HG03565 (cell line): ENCODE data around the gene CRTC1.
"Not testable (repeated sequence)": the region's sequence is repeated elsewhere in the genome, so short reads cannot be mapped to it uniquely, and the experiment has no call there.

Source experiments
- ATAC-seq: cut with Tn5 transposase; IDR thresholded peaks from one replicate; pipeline ENCODE4 v1.9.1; 2021; ENCODE audit warnings: mild to moderate bottlenecking, moderate library complexity; ENCODE audit not compliant: unreplicated experiment

The CRTC1 gene

DNA sequence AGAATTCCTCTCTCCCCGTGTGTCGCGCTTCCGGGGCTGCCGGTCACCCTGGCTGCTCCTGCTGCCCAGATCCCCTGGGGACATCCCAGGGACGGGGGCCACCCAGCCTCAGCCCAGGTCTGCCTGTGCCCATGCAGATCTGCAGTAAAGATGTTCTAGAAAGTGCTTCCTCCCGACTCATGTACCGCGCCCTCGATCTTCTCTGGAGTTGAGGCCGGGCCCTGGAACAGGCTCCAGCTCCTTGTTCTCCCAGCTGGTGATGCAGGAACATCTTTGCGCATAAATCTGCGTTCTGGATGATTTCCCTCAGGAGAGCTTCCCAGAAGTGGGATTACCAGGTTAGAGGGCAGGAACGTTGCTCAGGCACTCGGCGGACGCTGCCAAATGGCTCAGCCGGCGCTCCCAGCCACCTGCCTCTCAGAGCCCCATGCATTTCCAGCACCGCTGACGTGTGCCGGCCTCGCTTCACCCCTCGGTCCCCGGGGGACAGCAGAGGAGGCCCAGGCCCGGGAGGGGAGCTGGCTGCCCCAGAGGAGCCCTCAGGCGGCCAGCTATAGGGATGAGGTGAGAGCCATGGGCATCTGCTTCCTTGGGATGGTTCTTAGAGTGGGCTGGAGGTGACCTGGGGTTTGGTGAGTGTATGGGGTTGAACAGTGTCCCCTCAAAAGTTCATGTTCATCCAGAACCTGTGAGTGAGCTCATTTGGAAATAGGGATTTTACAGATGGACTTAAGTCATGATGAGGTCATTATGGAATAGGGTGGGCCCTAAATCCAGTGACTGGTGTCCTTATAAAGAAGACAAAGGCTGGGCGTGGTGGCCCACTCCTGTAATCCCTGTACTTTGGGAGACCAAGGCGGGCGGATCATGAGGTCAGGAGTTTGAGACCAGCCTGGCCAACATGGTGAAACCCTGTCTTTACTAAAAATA, 42.6 kb downstream of the CRTC1 start:
- no peak for ATAC-seq

DNA sequence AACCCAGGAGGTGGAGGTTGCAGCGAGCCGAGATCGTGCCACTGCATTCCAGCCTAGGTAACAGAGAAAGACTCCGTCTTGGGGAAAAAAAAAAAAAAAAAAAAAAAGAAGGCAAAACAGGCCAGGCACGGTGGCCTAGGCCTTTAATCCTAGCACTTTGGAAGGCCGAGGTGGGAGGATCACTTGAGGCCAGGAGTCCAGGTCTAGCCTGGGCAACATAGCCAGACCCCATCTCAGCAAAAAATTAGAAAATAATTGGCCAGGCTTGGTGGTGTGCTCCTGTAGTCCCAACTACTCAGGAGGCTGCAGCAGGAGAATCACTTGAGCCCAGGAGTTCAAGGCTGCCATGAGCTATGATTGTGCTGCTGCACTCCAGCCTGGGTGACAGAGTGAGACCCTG, 43.4 kb downstream of the CRTC1 start:
- ATAC-seq = no peak

DNA sequence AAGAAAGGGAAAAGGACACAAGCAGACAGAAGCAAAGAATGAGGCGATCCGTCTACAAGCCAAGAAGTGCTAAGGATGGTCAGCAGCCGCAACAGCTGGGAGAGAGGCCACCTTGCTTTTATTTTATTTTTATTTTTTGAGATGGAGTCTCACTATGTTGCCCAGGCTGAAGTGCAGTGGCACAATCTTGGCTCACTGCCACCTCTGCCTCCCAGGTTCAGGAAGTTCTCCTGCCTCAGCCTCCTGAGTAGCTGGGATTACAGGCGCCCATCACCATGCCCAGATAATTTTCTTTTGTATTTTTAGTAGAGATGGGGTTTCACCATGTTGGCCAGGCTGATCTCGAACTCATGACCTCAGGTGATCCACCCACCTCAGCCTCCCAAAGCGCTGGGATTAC, 44.1 kb downstream of the CRTC1 start:
- ATAC-seq = not testable (repeated sequence)

DNA sequence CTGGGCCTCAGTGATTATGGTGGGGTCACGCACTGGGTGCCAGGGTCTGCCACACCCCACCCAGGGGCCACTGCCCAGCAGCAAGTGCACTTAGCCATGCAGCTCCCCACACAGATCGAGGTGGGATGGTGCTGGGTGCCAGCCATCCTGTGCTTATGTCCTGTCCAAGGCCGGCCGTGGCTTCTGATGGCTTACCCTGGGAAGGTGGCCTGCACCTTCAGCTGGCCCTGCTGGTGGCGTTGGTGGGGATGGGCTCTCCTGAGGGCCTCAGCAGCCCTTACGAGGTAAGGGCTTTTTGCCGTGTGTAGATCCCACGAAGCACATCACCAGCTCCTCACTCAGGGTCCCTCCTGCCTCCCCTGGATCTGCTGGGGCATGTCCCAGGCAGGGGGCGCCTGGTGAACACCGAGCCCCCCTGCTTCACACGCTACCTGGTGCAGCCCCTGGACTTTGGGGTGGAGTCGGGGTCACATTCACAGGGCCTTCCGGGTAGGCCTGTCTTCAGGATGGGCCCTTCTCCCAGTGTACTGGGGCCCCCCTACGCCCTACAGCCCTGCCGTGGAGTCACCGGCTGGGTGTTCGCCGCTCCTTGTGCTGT, 46.6 kb downstream of the CRTC1 start:
- ATAC-seq = no peak

DNA sequence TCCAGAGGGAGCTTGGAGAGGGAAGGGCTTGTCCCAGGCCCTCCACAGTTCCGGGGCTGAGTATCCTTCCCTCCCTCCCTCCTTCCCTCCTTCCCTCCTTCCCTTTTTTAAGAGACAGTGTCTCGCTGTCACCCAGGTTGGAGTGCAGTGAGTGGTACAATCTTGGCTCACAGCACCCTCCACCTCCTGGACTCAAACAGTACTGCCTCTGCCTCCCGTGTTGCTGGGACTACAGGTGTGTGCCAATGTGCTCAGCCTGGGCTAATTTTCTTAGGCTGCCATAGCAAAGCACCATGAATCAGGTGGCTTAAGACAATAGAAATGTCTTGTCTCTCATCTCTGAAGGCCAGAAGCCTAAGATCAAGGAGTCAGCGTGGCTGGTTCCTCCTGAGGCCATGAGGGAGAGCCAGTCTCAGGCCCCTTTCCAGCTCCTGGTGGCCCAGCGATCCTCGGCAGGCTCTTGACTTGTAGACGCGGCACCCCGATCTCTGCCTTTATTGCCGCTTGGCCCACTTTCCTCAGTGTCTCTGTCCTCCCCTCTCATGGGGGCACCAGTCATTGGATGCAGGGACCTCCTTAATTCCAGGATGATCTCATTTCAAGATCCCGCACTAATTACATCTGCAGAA, 47.5 kb downstream of the CRTC1 start:
- ATAC-seq = no peak

DNA sequence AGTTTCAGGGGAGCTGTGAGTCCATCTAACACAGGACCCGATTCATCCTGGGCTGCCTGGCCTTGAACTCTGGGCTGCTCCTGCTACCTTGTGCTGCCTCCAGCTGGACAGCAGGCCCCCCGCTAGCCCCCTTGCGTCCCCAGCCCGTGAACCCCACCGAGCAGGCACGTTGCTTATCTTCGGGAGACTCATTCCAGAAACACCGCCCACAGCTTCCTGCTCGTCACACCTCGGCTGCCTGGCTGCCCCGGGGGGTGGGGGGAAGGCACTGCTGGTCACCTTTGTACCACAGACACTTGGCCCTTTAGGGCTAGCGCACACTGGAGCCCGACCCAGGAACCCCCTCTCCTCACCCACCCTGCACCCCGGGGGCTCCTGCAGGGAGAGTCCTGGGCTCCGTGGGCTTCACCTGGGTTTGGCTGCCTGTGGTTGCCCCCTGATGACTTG, 48.1 kb downstream of the CRTC1 start:
- no peak for ATAC-seq

DNA sequence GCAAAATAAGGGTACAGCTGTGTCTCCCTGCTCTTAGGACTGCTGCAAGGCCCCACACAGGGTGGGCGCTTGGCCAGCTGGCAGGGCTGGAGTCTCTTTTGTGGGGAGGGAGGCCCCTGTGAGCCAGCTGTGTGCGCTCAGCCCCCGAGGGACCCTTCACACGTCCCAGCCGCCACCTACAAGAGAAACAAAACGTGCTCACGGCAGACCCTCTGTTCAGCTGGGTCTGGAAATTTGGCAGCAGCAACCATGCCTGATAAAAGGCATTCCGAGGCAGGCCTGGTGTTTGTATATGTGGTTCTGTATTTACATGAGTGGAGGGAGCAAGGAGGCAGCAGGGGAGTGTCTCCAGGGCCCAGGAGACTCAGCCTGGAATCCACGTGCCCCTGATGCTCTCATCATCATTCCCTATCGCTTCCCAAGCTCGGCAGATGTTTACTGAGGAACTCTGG, 49.7 kb downstream of the CRTC1 start:
- no peak for ATAC-seq

DNA sequence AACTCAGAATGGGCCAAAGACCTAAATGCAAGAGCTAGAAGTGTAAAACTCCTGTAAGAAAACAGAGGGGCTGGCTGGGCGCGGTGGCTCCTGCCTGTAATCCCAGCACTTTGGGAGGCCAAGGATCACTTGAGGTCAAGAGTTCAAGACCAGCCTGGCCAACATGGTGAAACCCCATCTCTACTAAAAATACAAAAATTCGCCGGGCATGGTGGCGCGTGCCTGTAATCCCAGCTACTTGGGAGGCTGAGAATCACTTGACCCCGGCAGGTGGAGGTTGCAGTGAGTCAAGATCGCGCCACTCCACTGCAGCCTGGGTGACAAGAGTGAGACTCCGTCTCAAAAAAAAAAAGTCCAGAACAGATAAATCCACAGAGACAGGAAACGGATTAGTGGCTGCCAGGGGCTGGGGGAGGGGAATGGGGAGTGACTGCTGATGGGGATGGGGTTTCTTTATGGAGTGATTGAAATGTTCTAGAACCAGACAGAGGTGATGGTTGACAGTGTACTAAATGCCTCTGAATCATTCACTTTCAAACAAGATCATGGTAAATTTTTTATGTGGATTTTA, 50.4 kb downstream of the CRTC1 start:
- not testable (repeated sequence) for ATAC-seq

DNA sequence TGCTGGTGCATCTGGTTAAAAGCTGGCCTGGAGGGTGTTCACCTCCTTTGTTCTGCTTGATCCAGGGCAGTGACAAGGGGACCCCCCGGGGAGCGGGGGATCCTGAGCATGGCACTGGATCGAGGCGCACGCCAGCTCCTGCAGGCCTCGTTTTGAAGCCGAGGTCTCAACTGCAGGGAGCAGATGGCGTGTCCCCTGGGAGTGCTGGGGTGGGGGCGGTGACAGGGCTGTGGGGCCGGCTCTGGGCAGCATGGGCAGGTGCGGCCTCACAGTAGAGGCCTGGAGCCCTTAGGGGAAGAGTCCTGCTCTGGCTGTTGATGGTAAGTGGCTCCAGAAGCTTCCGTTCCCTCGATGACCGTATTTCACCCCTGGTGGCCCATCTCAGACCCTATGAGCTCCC, 51.8 kb downstream of the CRTC1 start:
- ATAC-seq = no peak

DNA sequence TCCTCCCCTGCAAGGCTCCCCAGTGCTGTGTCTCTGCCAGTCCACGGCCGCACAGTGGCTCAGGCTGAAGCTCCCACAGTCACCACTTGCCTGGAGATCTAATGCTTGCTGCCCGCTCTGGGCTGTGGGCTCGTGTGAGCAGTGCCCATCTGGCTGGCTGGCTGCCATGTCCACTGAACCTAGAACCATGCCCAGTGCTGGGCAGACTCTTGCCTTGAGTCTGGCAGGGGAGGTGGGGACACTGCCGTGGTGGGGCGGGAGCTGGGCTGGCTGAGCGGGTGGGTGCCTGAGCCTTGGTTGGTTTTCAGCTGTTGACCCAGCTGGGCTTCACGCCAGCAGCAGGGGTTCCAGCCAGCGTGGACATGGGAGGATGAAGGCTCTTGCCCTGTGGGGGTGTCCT, 52.3 kb downstream of the CRTC1 start:
- no peak for ATAC-seq

DNA sequence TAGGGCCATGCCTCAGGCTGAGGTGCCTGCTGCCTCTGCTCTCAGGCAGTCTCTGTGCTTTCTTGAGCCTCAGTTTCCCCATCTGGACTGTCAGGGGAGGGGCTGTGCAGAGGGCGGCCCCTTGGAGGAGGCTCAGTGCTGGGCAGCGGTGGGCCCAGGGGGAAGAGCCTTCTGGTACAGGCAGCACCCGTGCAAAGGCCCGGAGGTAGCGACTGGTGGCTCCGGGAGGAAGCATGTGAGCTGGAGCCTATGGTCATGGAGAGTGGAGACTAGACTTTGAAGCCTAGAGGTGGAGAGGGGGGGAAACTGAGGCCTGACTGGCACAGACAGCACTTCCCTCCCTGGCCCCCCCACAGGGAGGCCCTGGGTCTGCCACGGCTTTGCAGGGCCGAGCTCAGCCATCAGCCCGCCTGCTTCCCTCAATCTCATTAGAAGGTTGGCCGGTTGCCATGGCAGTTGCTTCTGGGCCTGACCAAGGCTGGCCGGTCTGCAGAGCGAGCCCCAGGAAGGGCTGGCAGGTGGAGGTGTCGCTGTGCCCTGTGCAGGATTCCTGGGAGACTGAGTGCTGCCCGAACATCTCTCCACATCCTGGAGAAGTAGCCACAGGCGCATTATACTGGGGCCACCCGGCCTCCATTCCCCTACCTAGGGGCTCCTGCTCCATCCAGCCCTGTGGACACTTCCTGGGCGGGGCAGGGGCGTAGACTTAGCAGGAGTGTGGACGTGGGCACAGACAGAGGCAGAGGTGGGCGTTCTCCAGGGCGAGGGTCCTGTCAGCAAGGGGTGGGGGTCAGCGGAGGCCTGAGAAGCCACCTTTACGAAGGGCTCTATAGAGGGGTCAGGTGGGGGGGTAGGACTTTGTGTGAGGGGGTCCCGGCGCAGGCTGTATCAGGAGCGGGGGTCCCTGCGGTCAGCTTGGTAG, 53.2 kb downstream of the CRTC1 start:
- ATAC-seq = no peak

DNA sequence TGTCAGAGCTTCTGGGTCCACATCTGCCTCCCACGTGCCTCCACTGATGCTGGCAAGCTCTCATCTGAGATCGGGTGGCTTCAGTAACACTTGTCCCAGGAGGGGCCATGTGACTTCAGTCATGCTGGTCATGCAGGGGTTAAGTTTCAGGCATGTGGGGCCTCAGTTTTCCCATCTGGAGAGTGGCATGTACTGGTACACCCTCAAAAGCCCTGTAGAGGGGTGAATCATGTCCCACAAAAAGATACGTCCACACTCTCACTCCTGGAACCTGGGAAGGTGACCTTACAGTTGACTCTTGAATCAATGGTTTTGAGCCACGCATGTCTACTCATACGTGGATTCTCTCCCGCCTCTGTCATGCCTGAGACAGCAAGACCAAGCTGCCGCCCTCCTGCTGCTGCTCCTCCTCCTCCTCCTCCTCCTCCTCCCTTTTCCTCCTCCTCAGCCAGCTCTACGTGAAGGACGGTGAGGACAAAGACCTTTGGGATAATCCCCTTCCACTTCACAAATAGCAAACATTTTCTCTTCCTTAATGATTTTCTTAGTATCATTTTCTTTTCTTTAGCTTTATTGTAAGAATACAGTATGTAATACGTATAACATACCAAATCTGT, 54.0 kb downstream of the CRTC1 start:
- no peak for ATAC-seq

DNA sequence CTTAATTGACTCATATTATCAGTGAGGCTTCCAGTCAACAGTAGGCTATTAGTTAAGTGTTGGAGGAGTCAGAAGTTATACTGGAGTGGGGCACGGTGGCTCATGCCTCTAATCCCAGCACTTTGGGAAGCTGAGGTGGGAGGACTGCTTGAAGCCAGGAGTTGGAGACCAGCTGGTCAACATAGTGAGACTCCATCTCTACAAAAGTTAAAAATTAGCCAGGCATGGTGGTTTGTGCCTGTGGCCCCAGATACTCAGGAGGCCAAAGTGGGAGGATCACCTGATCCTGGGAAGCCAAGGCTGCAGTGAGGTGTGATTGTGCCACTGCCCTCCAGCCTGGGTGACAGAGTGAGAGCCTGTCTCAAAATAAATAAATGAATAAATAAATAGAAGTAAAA, 54.5 kb downstream of the CRTC1 start:
- ATAC-seq = no peak

DNA sequence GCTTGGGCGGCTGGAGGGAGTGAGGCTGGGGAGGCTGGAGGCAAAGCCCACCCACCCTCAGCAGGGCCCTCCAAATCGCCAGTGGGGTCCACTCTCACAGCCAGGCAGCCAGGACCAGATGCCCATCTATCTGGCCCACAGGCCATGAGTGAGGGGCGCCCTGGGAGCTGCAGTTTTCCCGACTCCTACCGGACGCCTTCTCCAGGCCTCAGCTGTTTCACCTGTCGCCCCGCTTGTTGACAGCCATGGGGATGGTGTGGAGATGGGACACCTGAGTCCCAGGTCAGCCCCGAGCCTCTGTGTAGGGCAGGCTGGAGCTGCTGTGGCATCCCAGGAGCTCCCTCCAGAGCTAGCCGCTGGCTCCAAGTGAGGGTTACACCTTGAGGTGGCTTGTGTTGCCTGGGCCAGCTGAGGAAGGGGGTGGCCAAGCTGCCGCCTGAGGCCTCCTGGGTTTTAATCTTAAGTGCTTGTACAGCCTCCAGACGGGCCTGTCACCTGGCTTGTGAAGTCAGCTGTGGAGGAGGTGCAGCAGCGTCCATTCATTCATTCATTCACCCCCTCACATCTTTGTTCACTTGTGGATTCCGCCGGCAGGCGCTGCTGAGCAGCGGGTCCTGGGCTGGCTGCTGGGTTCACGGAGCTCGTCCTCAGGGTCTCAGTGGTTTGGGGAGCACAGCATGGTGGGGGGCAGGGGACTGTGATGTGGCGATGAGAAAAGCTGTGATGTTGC, 55.6 kb downstream of the CRTC1 start:
- no peak for ATAC-seq

DNA sequence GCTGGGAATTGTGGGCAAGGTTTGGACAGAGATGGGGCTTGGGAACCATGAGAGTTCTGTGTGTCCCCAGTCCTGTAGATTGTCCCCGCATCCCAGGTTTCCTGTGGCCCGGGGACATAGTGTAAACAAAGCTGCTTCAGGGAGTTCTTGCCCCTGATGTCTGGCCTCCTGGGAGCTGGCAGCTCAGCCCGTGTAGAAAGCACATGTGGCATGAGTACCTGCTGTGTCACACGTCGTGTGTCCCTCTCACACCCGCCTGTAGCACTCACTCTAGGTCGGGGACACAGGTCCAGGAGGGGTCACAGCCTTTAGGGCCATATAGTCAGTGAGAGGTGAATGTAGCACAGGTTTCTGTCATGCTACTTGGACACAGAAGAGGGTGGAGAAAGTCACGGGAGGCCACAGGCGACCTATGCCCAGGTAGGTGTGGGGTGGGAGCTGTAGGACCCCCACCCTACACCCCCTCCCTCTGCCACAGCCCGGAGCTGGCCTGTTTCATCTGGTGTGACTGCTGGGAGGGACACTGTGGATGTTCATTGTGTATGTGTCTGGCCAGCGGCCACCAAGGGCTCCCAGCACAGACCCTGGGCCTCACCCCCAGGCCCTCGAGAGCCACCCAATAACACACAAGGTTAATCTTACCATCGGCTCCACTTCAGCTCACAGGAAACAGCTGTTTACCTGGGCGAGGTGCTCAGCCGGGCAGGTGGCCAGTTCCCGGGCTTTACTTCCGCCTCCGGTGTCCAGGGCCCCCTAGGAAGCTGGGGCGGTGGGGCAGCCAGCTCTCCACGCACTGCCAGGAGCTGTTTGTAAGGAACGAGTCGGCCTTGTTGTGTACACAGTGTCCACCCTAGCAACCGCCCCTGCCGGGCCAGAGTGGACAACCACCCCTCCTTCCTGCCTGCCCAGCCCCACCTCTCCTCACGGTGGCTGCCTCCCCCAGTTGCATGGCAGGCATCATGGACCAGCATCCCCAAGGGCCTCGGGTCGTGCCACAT, 57.9 kb downstream of the CRTC1 start:
- no peak for ATAC-seq

DNA sequence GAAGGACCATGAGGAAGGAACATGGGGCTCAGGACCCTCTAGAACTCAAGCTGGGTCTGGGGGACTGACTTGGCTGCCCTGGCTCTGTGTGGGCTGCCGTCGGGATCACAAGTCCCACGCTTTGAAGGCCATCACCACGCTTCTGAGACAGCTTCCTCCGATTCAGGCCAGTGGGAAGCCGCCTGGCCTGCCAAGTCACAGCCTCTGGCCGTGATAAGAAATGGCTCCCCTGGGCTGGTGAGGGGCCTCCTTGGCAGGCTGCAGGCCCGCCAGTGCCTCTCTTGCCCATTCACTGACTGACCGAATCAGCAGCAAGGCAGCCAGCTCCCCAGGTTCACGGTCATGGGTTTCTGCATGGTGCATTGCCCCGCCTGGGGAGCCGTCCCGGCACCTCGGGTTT, 58.8 kb downstream of the CRTC1 start:
- no peak for ATAC-seq

DNA sequence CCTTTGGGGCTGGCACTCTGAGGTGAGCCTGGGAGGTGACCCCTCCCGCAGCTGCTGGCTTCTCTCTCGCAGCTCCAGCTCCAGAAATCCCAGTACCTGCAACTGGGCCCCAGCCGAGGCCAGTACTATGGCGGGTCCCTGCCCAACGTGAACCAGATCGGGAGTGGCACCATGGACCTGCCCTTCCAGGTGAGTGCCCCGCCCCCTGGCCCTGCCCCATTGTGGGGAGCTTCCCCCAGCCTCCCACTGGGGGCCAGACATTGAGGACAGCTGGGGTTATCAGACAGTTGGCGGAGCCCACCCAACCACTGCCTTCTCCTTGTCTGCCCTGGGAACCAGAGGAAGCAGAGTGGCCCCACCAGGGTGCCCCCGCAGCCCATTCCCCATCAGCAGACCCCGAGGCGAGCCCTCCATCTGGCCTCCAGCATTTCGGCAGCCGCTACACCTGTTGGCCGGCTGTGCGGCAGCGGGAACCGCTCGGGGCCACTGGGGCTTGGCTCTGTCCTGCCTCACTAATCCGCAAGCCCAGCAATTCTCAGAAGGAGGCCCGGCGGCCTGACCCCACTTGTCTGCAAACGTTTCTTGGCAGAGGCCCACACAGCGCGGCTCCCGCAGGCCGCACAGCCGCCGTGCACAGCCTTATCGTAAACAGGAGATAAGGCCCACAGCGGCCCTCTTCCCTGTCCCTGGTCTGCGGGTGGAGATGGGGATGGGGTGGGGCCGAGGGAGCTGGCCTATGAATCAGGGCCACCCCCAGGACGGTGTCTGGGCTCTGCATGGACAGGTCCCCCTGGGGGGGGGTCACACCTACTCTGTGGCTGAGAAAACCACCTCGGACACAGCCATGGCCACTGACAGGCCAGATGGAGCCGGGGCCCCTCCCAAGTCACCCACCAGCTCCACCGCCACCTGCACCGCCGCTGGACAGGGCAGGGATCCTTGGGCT, 59.6 kb downstream of the CRTC1 start:
- no peak for ATAC-seq
